ENCODE measurements around the gene C9orf85. TPM values are rescaled to one million over a fixed set of nuclear protein-coding genes. Genes with fewer than 3 reads are reported as not detected.

The C9orf85 gene
- total RNA-seq, 1 experiment from 2014 or later: 14.4 TPM

- Histone ChIP-seq H3K56ac (ENCODE audit: insufficient read length, low read depth, low read length) (no peak overlapping the region), H4K20me1 (ENCODE audit: control insufficient read depth, insufficient read depth, insufficient read length) (no peaks in the 10 kb centered on the region), H2BK5ac (ENCODE audit: insufficient read length, low read length) (no peak overlapping the region), H3K9ac (ENCODE audit: extremely low read depth, insufficient read length, low read length) (no peak overlapping the region), H3K4me2 (ENCODE audit: insufficient read depth, insufficient read length, low read length) (no peak overlapping the region), H2AK5ac (ENCODE audit: insufficient read length, low read length) (no peak overlapping the region), H3K18ac (ENCODE audit: insufficient read length, low read depth, low read length) (no peak overlapping the region), H3K23ac (ENCODE audit: insufficient read length, low read depth, low read length) (no peak overlapping the region), H3K79me2 (ENCODE audit: insufficient read depth, low read length) (no peaks in the 10 kb centered on the region; the same call in 1 of the 2 replicates), H2BK20ac (ENCODE audit: low read depth, low read length, poor library complexity, severe bottlenecking) (no peak overlapping the region), H3K4ac (ENCODE audit: low read depth, low read length) (no peak overlapping the region), H3K79me1 (ENCODE audit: insufficient read depth, low read depth, low read length, poor library complexity, severe bottlenecking) (peaks cover 4% of the 10 kb centered on the region), H3K27me3 (ENCODE audit: insufficient read depth, low read length) (no peaks in the 10 kb centered on the region), H3K9me3 (ENCODE audit: control insufficient read depth, low read depth, low read length) (no peaks in the 10 kb centered on the region), H3K14ac (ENCODE audit: insufficient read depth, low read length) (no peak overlapping the region), H2BK12ac (ENCODE audit: insufficient read length, low read depth, low read length) (no peak overlapping the region), H4K8ac (replicated peaks; ENCODE audit: insufficient read length, low read depth, low read length) (no peak overlapping the region), H3K27ac (ENCODE audit: insufficient read length, low read depth, low read length) (no peak overlapping the region), H4K5ac (ENCODE audit: insufficient read length, low read depth, low read length) (no peak overlapping the region), H3K23me2 (ENCODE audit: insufficient read length, low read depth, low read length, poor library complexity, severe bottlenecking) (no peaks in the 10 kb centered on the region), H2BK15ac (ENCODE audit: low read depth, low read length) (no peak overlapping the region), H4K91ac (ENCODE audit: insufficient read length, low read depth, low read length) (no peak overlapping the region), H3K4me1 (ENCODE audit: insufficient read depth, low read length) (peaks cover 2% of the 10 kb centered on the region; the same call in 1 of the 2 replicates), H3T11ph (ENCODE audit: low read length) (no peak overlapping the region), H2BK120ac (ENCODE audit: low read depth, low read length, poor library complexity, severe bottlenecking) (no peak overlapping the region), H2AFZ (ENCODE audit: low read length) (no peak overlapping the region)
- TF ChIP-seq CTCF (conservative IDR thresholded peaks at IDR 0.05): no peak
- H3K4me1 Mint-ChIP-seq: peaks cover 30 to 41% of the 10 kb centered on the region in 2 experiments
- no peak overlapping the region for H3K27ac Mint-ChIP-seq
- H3K36me3 Mint-ChIP-seq (ENCODE audit: insufficient read depth in 1 of 3, low read depth in 3 of 3): peaks cover 3 to 7% (median 6%) of the 10 kb centered on the region in 3 experiments
- WGBS (ENCODE audit: extremely low coverage, insufficient read length, low lambda C conversion rate): no CpG with 5 or more reads among the region's 2 CpGs
- H3K4me3 Mint-ChIP-seq: no peak overlapping the region
- DNase-seq: no peak
- no peaks in the 10 kb centered on the region for H3K27me3 Mint-ChIP-seq (ENCODE audit: low read depth)
- no peaks in the 10 kb centered on the region for H3K9me3 Mint-ChIP-seq
Observed at GRCh38 chr9:71929791-71930440, 18.5 kb downstream of the C9orf85 start.

All from H9 (cell line).